A549 (cell line): ENCODE results near the gene RARB. TPM values are rescaled to one million over a fixed set of nuclear protein-coding genes. Genes with fewer than 3 reads are reported as not detected.

Source experiments
- ATAC-seq, 2 experiments: fragments of 200-7000 bp in 1 of 2; fragments of >200 bp in 1 of 2; cut with Nextera tagmentation in 1 of 2; cut with Tn5 transposase in 1 of 2; 3 replicates each; pipeline versions ENCODE4 v1.8.0 to v1.9.1; 2018 to 2020; ENCODE audit warnings: mild to moderate bottlenecking in 1 of 2, moderate library complexity in 1 of 2
- CTCF ChIA-PET: fragments of 300-600 bp; sonication (Branson Sonifier 250); formaldehyde crosslinking; extraction: SDS; loops from one replicate; lab custom pipeline; 2021; ENCODE audit warnings: antibody characterized with exemption, inconsistent platforms; lab: Yijun Ruan, JAX
- POLR2A ChIA-PET: fragments of 350-600 bp; formaldehyde crosslinking; extraction: SDS; loops from one replicate; lab custom pipeline; 2021; ENCODE audit warnings: antibody characterized with exemption, inconsistent platforms; lab: Yijun Ruan, JAX
- DNase-seq, 2 experiments: peaks; one replicate each; pipeline versions ENCODE4 v3.0.0 to v3.0.0-alpha.2; 2011 to 2016; ENCODE audit warnings: low read depth in 1 of 2, low spot score in 1 of 2
- FAIRE-seq: peaks from 2 replicates; lab custom pipeline; 2011; peaks lifted over from hg19 to GRCh38; lab: Jason Lieb, UNC
- H3K27ac ChIP-seq, 2 experiments: fragments of >200 bp; sonication (Bioruptor Twin); formaldehyde crosslinking; 3 replicates each; pipeline ENCODE4 v1.5.1; 2016 to 2017
- H3K4me1 ChIP-seq: fragments of >200 bp; sonication (Bioruptor Twin); formaldehyde crosslinking; 3 replicates; pipeline ENCODE4 v1.6.1; 2016
- H3K4me2 ChIP-seq: fragments of >200 bp; sonication (Bioruptor Twin); formaldehyde crosslinking; 3 replicates; pipeline ENCODE4 v1.6.1; 2016
- H3K4me3 ChIP-seq: fragments of >200 bp; sonication (Bioruptor Twin); formaldehyde crosslinking; 3 replicates; pipeline ENCODE4 v1.5.1; 2016
- H3K9me3 ChIP-seq: fragments of >200 bp; sonication (Bioruptor Twin); formaldehyde crosslinking; 3 replicates; pipeline ENCODE4 v1.6.1; 2016
- BHLHE40 ChIP-seq: IDR thresholded peaks from 2 replicates; pipeline ENCODE4 v1.6.1; 2012; ENCODE audit warnings: low read depth, low read length, inconsistent platforms
- CBX2 ChIP-seq: fragments of 200-600 bp; sonication (generic); IDR thresholded peaks from 2 replicates; pipeline ENCODE4 v1.6.1; 2016; ENCODE audit warnings: low read depth, mild to moderate bottlenecking, borderline replicate concordance
- EHF ChIP-seq: fragments of 250-450 bp; sonication (Bioruptor Pico); IDR thresholded peaks from 2 replicates; pipeline ENCODE4 v1.5.0; 2020; ENCODE audit warnings: mild to moderate bottlenecking
- ESRRA ChIP-seq: fragments of 150-350 bp; IDR thresholded peaks from 2 replicates; pipeline ENCODE4 v1.6.1; 2014; ENCODE audit warnings: mild to moderate bottlenecking, low read length, borderline replicate concordance
- GATA3 ChIP-seq: IDR thresholded peaks from 2 replicates; pipeline ENCODE4 v1.6.1; 2012; ENCODE audit warnings: borderline replicate concordance
- HDAC2 ChIP-seq: fragments of 200-600 bp; sonication (generic); IDR thresholded peaks from 2 replicates; pipeline ENCODE4 v1.6.1; 2016
- JUNB ChIP-seq: fragments of >200 bp; sonication (Bioruptor Twin); formaldehyde crosslinking; IDR thresholded peaks from 2 replicates; pipeline ENCODE4 v1.6.1; 2016
- KDM1A ChIP-seq: fragments of 200-600 bp; sonication (generic); IDR thresholded peaks from 2 replicates; pipeline ENCODE4 v1.6.1; 2016; ENCODE audit warnings: low read depth, mild to moderate bottlenecking
- KDM5A ChIP-seq: fragments of 200-600 bp; sonication (generic); IDR thresholded peaks from 2 replicates; pipeline ENCODE4 v1.6.1; 2016; ENCODE audit warnings: antibody characterized with exemption, mild to moderate bottlenecking
- MAFK ChIP-seq: fragments of 450-650 bp; IDR thresholded peaks from 2 replicates; pipeline ENCODE4 v1.6.1; 2014; ENCODE audit not compliant: partially characterized antibody
- MAZ ChIP-seq: fragments of 150-350 bp; IDR thresholded peaks from 2 replicates; pipeline ENCODE4 v1.6.1; 2014; ENCODE audit warnings: antibody characterized with exemption, low read depth, low read length, borderline replicate concordance
- PHF8 ChIP-seq: fragments of 200-600 bp; sonication (generic); IDR thresholded peaks from 2 replicates; pipeline ENCODE4 v1.6.1; 2016; ENCODE audit warnings: low read depth, mild to moderate bottlenecking, antibody characterized with exemption, moderate library complexity, borderline replicate concordance
- RAD21 ChIP-seq, 2 experiments: fragments of >200 bp in 1 of 2; sonication (Bioruptor Twin) in 1 of 2; formaldehyde crosslinking in 1 of 2; IDR thresholded peaks in 1 of 2; conservative IDR thresholded peaks in 1 of 2; 2 replicates in 1 of 2; 3 replicates in 1 of 2; pipeline ENCODE4 v1.6.1; 2012 to 2018; ENCODE audit warnings: inconsistent platforms in 1 of 2
- RARB ChIP-seq: fragments of 250-450 bp; sonication (Bioruptor Pico); IDR thresholded peaks from 2 replicates; pipeline ENCODE4 v1.8.0; 2021; ENCODE audit warnings: mild to moderate bottlenecking, moderate library complexity
- RCOR1 ChIP-seq: fragments of 150-350 bp; IDR thresholded peaks from 2 replicates; pipeline ENCODE4 v1.6.1; 2014; ENCODE audit warnings: antibody characterized with exemption, low read length, low read depth
- SREBF2 ChIP-seq: fragments of 450-650 bp; IDR thresholded peaks from 2 replicates; pipeline ENCODE4 v1.6.1; 2014; ENCODE audit warnings: mild to moderate bottlenecking, moderate library complexity
- WGBS: methylation state at CpG from one replicate; pipeline ENCODE4 v1.1.6; 2017; ENCODE audit errors: missing lambda C conversion rate; 5-methylcytosine and 5-hydroxymethylcytosine counted together
- polyA plus RNA-seq, 4 experiments: library from polyadenylated mRNA; depleted of rRNA in 3 of 4; stranded (reverse); fragments of >200 nt; fragmentation: RNase III in 1 of 4; extraction: RNeasy Plus Mini Kit Qiagen cat#74134 plus additional on column Dnase treatment in 1 of 4; gene quantifications; 2 replicates in 3 of 4; 3 replicates in 1 of 4; pipeline ENCODE4 v1.2.3, GENCODE V29; 2011 to 2017
- TF ChIP-seq, protein P1 (sequence below): fragments of >200 bp; sonication (Bioruptor Twin); formaldehyde crosslinking; IDR thresholded peaks from 2 replicates; pipeline ENCODE4 v1.6.1; 2016
- TF ChIP-seq, protein P2 (sequence below): fragments of 250-450 bp; sonication (Bioruptor Pico); IDR thresholded peaks from 2 replicates; pipeline ENCODE4 v1.5.0; 2021; ENCODE audit warnings: mild to moderate bottlenecking, moderate library complexity, borderline replicate concordance
- TF ChIP-seq, protein P3 (sequence below): IDR thresholded peaks from 2 replicates; pipeline ENCODE4 v1.6.1; 2012
- TF ChIP-seq, protein P4 (sequence below): IDR thresholded peaks from 2 replicates; pipeline ENCODE4 v1.6.1; 2012; ENCODE audit warnings: low read depth, borderline replicate concordance

Gene RARB
- polyA plus RNA-seq, 2 of the 4 experiments (the other 2 are of a cell fraction), result 24.5 to 30.8 TPM

DNA sequence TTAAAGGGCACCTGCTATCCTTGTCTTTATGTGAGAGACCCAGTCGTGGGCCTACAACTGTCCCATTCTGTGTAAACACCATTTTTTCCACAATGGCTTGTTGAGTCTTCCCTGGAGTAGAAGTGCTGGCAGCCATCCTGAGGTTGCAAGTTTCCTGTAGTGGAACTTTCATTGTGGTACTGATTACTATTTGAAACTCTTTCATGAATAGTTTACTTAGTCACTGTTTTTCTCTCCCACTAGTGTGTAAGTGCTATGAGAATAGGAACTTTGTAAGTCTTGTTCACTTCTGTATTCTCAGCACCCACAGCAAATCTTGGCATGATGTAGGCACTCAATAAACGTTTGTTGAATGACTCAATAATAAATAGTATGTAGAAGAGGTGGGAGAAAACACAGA, 48.6 kb downstream of the RARB start:
- WGBS, result 22% methylated on average over 2 of the region's 2 CpGs
- ATAC-seq, result no peak
- TF ChIP-seq BHLHE40 (no peak), RCOR1 (no peak), RAD21 (conservative IDR thresholded peaks at IDR 0.05 in 1 of 2, IDR thresholded peaks at IDR 0.05 in 1 of 2) (no peak), KDM5A (no peak), MAZ (no peak), CBX2 (no peak), ESRRA (no peak), HDAC2 (no peak), PHF8 (no peak), RARB (no peak)
- TF ChIP-seq, protein P1, sequence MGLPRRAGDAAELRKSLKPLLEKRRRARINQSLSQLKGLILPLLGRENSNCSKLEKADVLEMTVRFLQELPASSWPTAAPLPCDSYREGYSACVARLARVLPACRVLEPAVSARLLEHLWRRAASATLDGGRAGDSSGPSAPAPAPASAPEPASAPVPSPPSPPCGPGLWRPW, result no peak
- TF ChIP-seq, protein P2, sequence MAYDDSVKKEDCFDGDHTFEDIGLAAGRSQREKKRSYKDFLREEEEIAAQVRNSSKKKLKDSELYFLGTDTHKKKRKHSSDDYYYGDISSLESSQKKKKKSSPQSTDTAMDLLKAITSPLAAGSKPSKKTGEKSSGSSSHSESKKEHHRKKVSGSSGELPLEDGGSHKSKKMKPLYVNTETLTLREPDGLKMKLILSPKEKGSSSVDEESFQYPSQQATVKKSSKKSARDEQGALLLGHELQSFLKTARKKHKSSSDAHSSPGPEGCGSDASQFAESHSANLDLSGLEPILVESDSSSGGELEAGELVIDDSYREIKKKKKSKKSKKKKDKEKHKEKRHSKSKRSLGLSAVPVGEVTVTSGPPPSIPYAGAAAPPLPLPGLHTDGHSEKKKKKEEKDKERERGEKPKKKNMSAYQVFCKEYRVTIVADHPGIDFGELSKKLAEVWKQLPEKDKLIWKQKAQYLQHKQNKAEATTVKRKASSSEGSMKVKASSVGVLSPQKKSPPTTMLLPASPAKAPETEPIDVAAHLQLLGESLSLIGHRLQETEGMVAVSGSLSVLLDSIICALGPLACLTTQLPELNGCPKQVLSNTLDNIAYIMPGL (CRISPR knock-in tag), result no peak
- TF ChIP-seq, protein P3, sequence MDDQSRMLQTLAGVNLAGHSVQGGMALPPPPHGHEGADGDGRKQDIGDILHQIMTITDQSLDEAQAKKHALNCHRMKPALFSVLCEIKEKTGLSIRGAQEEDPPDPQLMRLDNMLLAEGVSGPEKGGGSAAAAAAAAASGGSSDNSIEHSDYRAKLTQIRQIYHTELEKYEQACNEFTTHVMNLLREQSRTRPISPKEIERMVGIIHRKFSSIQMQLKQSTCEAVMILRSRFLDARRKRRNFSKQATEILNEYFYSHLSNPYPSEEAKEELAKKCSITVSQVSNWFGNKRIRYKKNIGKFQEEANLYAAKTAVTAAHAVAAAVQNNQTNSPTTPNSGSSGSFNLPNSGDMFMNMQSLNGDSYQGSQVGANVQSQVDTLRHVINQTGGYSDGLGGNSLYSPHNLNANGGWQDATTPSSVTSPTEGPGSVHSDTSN, result no peak

DNA sequence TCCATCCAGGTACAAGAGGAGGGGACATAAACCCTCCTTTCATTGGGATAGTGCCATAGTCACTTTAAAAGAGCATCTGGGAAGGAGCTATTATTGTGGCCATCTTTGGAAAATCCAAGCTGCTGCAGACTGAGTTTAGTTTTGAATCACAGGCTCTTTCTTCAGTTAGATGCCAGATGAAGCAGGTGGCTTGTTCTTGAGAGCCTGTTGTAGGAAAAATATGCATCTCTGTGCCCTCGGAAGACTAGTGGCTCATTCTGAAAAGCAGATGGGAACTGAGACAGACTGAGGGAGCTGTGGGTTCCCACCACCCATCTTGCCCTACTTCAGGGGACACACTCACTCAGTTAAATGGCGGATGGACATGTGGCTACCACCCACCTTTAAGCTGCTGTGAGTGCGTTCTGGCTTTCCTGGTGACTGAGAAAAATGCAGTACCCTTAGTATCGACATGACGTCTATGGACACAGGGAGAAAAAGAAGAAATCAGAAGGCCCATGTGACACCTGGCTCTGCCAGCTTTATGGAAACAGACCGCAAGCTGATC, 50.2 kb downstream of the RARB start:
- no peaks in the 10 kb centered on the region for H3K9me3 ChIP-seq
- CTCF ChIA-PET, result interaction anchor here (1.1 to 1.4 kb wide), 2 partner anchors 10 to 25 kb away, joined by 3 read pairs; no protein-coding TSS in a partner anchor
- H3K4me3 ChIP-seq, result no peak overlapping the region
- DNase-seq (no peak), FAIRE-seq (no peak), ATAC-seq (no peak; a peak in 1 of 6 replicates)
- H3K4me1 ChIP-seq, result peaks cover 31% of the 10 kb centered on the region
- WGBS, result 79% methylated on average over 6 of the region's 6 CpGs
- no peak overlapping the region; a peak in 1 of 6 replicates for H3K27ac ChIP-seq
- H3K4me2 ChIP-seq, result no peak overlapping the region
- POLR2A ChIA-PET, result no interaction called here
- TF ChIP-seq MAZ (no peak), RAD21 (conservative IDR thresholded peaks at IDR 0.05 in 1 of 2, IDR thresholded peaks at IDR 0.05 in 1 of 2) (no peak), KDM1A (no peak), GATA3 (no peak), EHF (CRISPR knock-in tag) (no peak), BHLHE40 (no peak), MAFK (no peak), SREBF2 (no peak), JUNB (no peak)
- TF ChIP-seq, protein P2 (CRISPR knock-in tag), result no peak
- TF ChIP-seq, protein P4, sequence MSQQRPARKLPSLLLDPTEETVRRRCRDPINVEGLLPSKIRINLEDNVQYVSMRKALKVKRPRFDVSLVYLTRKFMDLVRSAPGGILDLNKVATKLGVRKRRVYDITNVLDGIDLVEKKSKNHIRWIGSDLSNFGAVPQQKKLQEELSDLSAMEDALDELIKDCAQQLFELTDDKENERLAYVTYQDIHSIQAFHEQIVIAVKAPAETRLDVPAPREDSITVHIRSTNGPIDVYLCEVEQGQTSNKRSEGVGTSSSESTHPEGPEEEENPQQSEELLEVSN, result no peak

More for the DNA sequence above, 48.6 kb downstream of the RARB start:
- DNase-seq (no peak), FAIRE-seq (no peak)
- CTCF ChIA-PET, result no interaction called here
- H3K9me3 ChIP-seq, result no peaks in the 10 kb centered on the region
- POLR2A ChIA-PET, result no interaction called here
- H3K4me1 ChIP-seq, result peaks cover 26% of the 10 kb centered on the region
- H3K4me3 ChIP-seq, result no peak overlapping the region
- H3K4me2 ChIP-seq, result no peak overlapping the region
- no peak overlapping the region for H3K27ac ChIP-seq
